GM18498 (cell line): ENCODE measurements around the gene COL19A1.
A peak's percentile ranks its signal among the peaks of the same experiment; 100 is the strongest.
"Not testable (repeated sequence)": the region's sequence is repeated elsewhere in the genome, so short reads cannot be mapped to it uniquely, and the experiment has no call there.

ENCODE experiments used
- ATAC-seq: cut with Tn5 transposase; IDR thresholded peaks from one replicate; pipeline ENCODE4 v1.9.1; 2021; ENCODE audit warnings: mild to moderate bottlenecking, moderate library complexity; ENCODE audit not compliant: unreplicated experiment

COL19A1 gene

GRCh38 chr6:69866770-69867638 lies 648 bp downstream of the COL19A1 start:
- ATAC-seq = peak; percentile 67

- ATAC-seq = no peak
Observed at GRCh38 chr6:69867639-69867976, 1.3 kb downstream of the COL19A1 start.

- no peak for ATAC-seq
Observed at GRCh38 chr6:69868252-69868804, 2.0 kb downstream of the COL19A1 start.

- ATAC-seq = no peak
Observed at GRCh38 chr6:69868961-69869360, 2.6 kb downstream of the COL19A1 start.

- no peak for ATAC-seq
Observed at GRCh38 chr6:69871107-69871506, 4.8 kb downstream of the COL19A1 start.

GRCh38 chr6:69873291-69873690 lies 6.9 kb downstream of the COL19A1 start:
- no peak for ATAC-seq

GRCh38 chr6:69875715-69876114 lies 9.4 kb downstream of the COL19A1 start:
- ATAC-seq = no peak

GRCh38 chr6:69878795-69879194 lies 12.4 kb downstream of the COL19A1 start:
- no peak for ATAC-seq

GRCh38 chr6:69880601-69881000 lies 14.2 kb downstream of the COL19A1 start:
- peak; percentile 32 for ATAC-seq

GRCh38 chr6:69881322-69882151 lies 15.2 kb downstream of the COL19A1 start:
- peak; percentile 90 for ATAC-seq

- no peak for ATAC-seq
Observed at GRCh38 chr6:69883551-69883950, 17.2 kb downstream of the COL19A1 start.

- no peak for ATAC-seq
Observed at GRCh38 chr6:69884231-69884630, 17.9 kb downstream of the COL19A1 start.

GRCh38 chr6:69887026-69887425 lies 20.7 kb downstream of the COL19A1 start:
- peak; percentile 56 for ATAC-seq

- no peak for ATAC-seq
Observed at GRCh38 chr6:69887714-69888345, 21.5 kb downstream of the COL19A1 start.

GRCh38 chr6:69888482-69889233 lies 22.3 kb downstream of the COL19A1 start:
- ATAC-seq = no peak

GRCh38 chr6:69889234-69889974 lies 23.0 kb downstream of the COL19A1 start:
- not testable (repeated sequence) for ATAC-seq

GRCh38 chr6:69892561-69892960 lies 26.2 kb downstream of the COL19A1 start:
- ATAC-seq = not testable (repeated sequence)

GRCh38 chr6:69893266-69893665 lies 26.9 kb downstream of the COL19A1 start:
- not testable (repeated sequence) for ATAC-seq

GRCh38 chr6:69894578-69895347 lies 28.4 kb downstream of the COL19A1 start:
- ATAC-seq = peak; percentile 77
